Measurements from ENCODE around the gene RMI2. TPM values are rescaled to one million over a fixed set of nuclear protein-coding genes. Genes with fewer than 3 reads are reported as not detected.

The RMI2 gene
- polyA plus RNA-seq, 1 donor (not counting 4 experiments of a cell fraction or from before 2014, with no cell fraction given): 6.8 TPM

DNA sequence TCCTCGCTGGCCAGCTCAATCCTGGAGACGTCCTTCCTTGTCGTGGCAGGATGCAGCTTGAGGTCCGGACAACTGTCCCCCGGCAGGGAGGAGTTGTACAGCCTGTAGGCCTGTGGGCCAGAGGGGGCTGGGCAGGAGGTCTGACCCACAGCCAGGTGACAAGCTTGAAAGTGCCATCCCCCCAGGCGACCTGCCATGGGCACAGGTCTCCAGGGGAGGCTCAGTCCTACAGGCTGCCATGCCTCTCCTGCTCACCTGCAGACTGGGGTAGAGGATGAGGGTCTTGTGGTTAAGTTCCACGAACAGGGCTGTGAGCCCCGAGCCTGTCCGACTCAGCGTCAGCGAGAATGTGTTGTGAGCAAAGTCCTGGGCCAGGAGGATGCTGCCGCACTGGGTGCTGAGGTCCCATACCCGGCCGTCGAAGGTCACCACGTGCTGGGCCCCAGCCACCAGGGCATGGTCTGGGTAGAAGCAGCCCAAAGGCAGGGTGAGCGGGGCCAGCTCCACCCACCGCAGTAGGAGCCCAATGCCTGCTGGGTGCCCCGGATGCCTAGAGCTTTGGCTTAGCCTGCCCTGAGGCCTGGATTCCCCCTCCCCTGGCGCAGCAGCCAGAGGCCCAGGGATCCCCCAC, 39.8 kb downstream of the RMI2 start:
- H3K36me3 ChIP-seq (ENCODE audit: control insufficient read depth in 2 of 2, extremely low read depth in 1 of 2, insufficient read depth in 2 of 2, low read length in 2 of 2): no peaks in the 10 kb centered on the region
- no peaks in the 10 kb centered on the region for H3K4me1 ChIP-seq (ENCODE audit: control insufficient read depth, extremely low read depth, insufficient read depth, low read length)
- H3K27ac ChIP-seq (ENCODE audit: control insufficient read depth, insufficient read depth, low read length): no peak overlapping the region
- no peak for TF ChIP-seq EZH2 (IDR thresholded peaks at IDR 0.05; ENCODE audit: low read length)
- TF ChIP-seq, protein P1, sequence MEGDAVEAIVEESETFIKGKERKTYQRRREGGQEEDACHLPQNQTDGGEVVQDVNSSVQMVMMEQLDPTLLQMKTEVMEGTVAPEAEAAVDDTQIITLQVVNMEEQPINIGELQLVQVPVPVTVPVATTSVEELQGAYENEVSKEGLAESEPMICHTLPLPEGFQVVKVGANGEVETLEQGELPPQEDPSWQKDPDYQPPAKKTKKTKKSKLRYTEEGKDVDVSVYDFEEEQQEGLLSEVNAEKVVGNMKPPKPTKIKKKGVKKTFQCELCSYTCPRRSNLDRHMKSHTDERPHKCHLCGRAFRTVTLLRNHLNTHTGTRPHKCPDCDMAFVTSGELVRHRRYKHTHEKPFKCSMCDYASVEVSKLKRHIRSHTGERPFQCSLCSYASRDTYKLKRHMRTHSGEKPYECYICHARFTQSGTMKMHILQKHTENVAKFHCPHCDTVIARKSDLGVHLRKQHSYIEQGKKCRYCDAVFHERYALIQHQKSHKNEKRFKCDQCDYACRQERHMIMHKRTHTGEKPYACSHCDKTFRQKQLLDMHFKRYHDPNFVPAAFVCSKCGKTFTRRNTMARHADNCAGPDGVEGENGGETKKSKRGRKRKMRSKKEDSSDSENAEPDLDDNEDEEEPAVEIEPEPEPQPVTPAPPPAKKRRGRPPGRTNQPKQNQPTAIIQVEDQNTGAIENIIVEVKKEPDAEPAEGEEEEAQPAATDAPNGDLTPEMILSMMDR (optimal IDR thresholded peaks at IDR 0.05 in 1 of 3, IDR thresholded peaks at IDR 0.05 in 1 of 3, conservative IDR thresholded peaks at IDR 0.05 in 1 of 3; ENCODE audit: extremely low read depth in 1 of 3, insufficient read depth in 2 of 3, low read length in 3 of 3): no peak
- H3K9me1 ChIP-seq (ENCODE audit: control insufficient read depth, extremely low read depth, insufficient read depth, low read length): no peaks in the 10 kb centered on the region
- H3K4me3 ChIP-seq (ENCODE audit: control insufficient read depth in 2 of 3, extremely low read depth in 1 of 3, insufficient read depth in 2 of 3, low read depth in 1 of 3, low read length in 3 of 3): no peak overlapping the region
- peaks cover 4% of the 10 kb centered on the region for H3K27me3 ChIP-seq (ENCODE audit: control insufficient read depth, extremely low read depth, insufficient read depth, low read length)
- dilution Hi-C loops (cut with MboI; ENCODE audit: extremely low pct_ligation_motif_present, low sequenced_read_pairs): no loop called here
- H3K79me2 ChIP-seq (ENCODE audit: control insufficient read depth, insufficient read depth, low read length): no peaks in the 10 kb centered on the region
- no peak overlapping the region for H2AFZ ChIP-seq (ENCODE audit: control insufficient read depth, low read length)
- H3K4me2 ChIP-seq (ENCODE audit: control insufficient read depth, extremely low read depth, insufficient read depth, low read depth, low read length): no peak overlapping the region
- no peak overlapping the region for H3K9ac ChIP-seq (ENCODE audit: control insufficient read depth, extremely low read depth, insufficient read depth, low read length)
- H4K20me1 ChIP-seq (ENCODE audit: control insufficient read depth, extremely low read depth, insufficient read depth, low read length): no peaks in the 10 kb centered on the region
- no peaks in the 10 kb centered on the region for H3K9me3 ChIP-seq (ENCODE audit: control insufficient read depth, low read depth, low read length)
- FAIRE-seq: no peak
- DNase-seq (ENCODE audit: low read depth, low spot score): no peak

DNA sequence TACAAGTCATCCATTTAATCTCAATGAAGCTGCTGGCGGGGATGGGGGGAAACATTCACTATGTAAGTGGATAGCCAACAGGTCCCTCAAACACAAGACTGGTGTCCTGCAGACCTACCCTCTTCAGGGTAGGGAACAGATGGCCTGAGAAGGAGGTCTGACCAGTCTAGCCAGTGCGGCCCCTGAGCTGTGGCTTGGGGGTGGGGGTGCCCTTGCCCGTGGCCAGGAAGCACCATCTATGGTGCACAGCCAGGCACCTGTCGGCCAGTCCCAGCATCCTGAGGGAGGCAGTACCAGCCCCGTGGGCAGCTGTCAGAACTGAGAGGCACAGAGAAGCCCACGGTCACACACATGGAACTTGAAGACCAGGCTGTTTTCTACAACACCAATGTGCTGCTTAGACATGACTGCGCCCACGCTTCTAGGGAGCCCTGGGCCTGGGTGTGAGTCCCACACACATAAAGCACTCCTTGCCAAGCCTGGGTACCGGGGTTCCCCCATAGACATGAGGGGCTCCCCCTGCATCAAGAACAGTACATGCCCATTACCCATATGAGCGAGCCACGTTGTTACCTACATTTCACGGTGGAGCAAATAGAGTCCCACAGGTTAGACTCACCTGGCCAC, 40.9 kb downstream of the RMI2 start:
- no peak overlapping the region for H2AFZ ChIP-seq (ENCODE audit: control insufficient read depth, low read length)
- DNase-seq (ENCODE audit: low read depth, low spot score): no peak
- dilution Hi-C loops (cut with MboI; ENCODE audit: extremely low pct_ligation_motif_present, low sequenced_read_pairs): no loop called here

More for the DNA sequence above, 40.9 kb downstream of the RMI2 start:
- Histone ChIP-seq H3K4me3 (ENCODE audit: control insufficient read depth in 2 of 3, extremely low read depth in 1 of 3, insufficient read depth in 2 of 3, low read depth in 1 of 3, low read length in 3 of 3) (no peak overlapping the region), H3K27ac (ENCODE audit: control insufficient read depth, insufficient read depth, low read length) (no peak overlapping the region), H3K9me1 (ENCODE audit: control insufficient read depth, extremely low read depth, insufficient read depth, low read length) (no peaks in the 10 kb centered on the region), H3K4me2 (ENCODE audit: control insufficient read depth, extremely low read depth, insufficient read depth, low read depth, low read length) (no peak overlapping the region), H3K9me3 (ENCODE audit: control insufficient read depth, low read depth, low read length) (no peaks in the 10 kb centered on the region), H4K20me1 (ENCODE audit: control insufficient read depth, extremely low read depth, insufficient read depth, low read length) (no peaks in the 10 kb centered on the region), H3K9ac (ENCODE audit: control insufficient read depth, extremely low read depth, insufficient read depth, low read length) (no peak overlapping the region), H3K79me2 (ENCODE audit: control insufficient read depth, insufficient read depth, low read length) (no peaks in the 10 kb centered on the region), H3K27me3 (ENCODE audit: control insufficient read depth, extremely low read depth, insufficient read depth, low read length) (peaks cover 4% of the 10 kb centered on the region), H3K36me3 (ENCODE audit: control insufficient read depth in 2 of 2, extremely low read depth in 1 of 2, insufficient read depth in 2 of 2, low read length in 2 of 2) (no peaks in the 10 kb centered on the region), H3K4me1 (ENCODE audit: control insufficient read depth, extremely low read depth, insufficient read depth, low read length) (peaks cover 9% of the 10 kb centered on the region)
- TF ChIP-seq EZH2 (IDR thresholded peaks at IDR 0.05; ENCODE audit: low read length): no peak
- TF ChIP-seq, protein P1 (optimal IDR thresholded peaks at IDR 0.05 in 1 of 3, IDR thresholded peaks at IDR 0.05 in 1 of 3, conservative IDR thresholded peaks at IDR 0.05 in 1 of 3; ENCODE audit: extremely low read depth in 1 of 3, insufficient read depth in 2 of 3, low read length in 3 of 3): no peak
- FAIRE-seq: no peak
